GM21526 (cell line): ENCODE measurements around the gene ATP5F1E.

Source experiments
- ATAC-seq: cut with Tn5 transposase; IDR thresholded peaks from one replicate; pipeline ENCODE4 v1.9.1; 2021; ENCODE audit warnings: moderate library complexity; ENCODE audit not compliant: unreplicated experiment, low FRiP score

The ATP5F1E gene

DNA sequence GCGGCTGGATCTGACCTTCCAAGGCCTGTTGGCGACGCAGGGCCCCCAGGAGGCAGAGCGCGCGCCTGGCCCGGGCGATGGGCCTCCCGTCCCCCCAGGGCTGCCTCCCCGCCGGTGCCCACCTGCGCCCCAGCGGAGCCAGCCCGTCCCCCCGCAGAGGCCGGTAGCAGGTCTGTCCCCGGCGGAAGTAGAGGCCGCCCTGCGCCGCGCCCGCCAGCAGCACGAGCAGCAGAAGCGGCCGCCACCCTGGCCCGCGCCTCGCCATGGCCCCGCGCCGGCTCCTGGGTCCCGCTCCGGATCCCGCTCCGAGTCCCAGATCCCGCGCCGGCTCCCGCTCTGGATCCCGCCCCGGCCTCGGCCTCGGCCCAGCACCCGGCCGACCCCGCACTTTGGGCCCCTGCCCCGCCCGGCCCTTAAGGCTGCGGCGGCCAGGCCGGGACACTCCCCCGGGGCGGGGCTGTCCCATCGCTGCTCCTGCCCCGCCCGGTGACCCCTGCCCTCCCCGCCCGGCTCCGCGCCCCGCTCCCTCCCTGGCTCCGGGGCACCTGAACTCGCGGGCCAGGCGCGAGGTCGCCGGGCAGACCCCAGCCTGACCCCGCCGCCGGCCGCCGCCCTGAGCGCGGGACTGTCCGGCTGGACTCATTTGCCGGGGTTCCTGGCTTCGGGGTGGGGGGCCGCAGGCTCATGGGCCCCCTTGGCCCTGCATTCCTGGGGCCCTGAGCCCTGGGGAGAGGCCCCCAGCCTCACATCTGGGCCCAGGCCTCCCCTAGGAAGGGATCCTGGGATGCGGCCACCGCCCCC is 25.1 kb downstream of the ATP5F1E start, which contains the start of gene CTSZ:
TSS of gene CTSZ (minus strand) at position 391 of the 801 bp plus-strand sequence. CDS start at position 265, 126 bp downstream.
- ATAC-seq = no peak

DNA sequence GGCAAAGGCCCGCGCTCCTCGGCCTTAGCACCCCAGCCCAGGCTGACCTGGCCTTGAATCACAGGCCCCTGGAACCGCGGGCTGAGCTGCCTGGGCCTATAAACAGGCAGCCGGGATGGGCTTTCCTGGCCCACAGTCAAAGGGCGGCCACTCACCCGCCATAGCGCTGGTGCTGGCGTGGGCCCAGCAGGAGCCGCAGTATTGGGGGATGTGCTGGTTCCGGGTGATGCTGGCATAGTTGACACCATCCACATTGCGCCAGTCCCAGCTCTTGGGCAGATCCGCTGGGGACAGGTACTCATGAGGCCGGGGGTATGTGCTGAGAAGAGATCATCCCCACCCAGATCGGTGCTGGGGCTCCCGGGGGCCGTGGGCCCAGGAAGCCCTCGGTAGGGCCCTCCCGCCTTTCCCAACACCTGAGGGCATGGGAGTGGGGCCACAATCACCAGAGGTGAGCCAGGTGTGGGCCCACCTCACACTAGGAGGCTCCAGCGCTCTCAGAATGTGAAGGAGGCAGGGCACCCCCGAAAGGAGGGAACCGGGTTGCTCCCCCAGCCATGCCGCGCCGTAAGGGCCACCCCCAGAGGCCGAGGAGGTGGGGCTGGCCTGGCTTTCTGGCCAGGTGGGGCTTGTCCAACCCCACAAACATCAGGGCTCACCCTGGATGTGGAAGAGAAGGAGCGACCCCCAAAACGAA is 25.8 kb downstream of the ATP5F1E start:
- no peak for ATAC-seq

DNA sequence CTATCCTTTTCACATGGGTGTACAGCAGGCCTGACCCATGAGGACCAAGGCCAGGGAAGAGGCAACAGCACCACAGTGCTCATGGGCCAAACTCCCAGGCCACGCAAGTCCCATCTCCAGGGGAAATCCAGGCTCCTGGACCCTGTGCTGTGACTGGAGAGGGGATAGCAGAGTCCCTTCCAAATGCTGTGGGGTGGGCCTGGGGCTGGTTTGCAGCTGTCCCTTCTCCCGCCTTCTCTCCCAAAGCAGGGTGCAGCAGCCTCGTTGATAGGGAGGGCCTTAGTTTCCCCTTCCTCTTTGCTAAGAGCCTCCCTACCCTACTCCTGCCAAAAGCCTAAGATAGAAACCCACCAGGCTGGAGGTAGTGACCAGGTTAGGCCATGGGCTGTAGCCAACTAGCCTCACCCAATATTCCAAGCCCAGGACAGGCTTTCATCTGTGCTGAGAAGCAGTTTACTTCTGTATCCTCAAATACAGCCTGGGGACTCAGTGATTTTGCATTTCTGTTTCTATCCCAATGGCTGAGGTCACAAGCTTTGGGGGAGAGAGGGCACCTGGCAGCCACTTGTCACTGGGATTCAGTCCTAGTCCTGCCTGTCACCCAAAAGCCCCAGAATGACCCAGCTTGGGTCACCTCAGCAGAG is 26.5 kb downstream of the ATP5F1E start:
- no peak for ATAC-seq

- ATAC-seq = peak; percentile 48
These were observed 27.2 kb downstream of the ATP5F1E start for GRCh38 chr20:59004763-59005522.

DNA sequence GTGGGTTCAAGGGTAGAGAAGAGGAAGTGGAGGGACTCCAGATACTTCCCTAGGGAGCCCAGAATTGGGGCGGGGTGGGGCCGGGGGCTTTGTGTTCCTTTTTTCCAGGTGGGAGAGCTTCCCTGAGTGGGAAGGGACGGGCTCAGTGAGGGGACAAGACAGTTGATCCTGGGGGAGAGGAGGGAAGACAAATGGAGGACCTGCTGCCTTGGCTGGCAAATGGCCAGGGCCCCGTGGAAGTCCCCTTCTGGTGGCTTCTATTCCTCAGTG is 27.7 kb downstream of the ATP5F1E start:
- no peak for ATAC-seq

- no peak for ATAC-seq
These were observed 28.2 kb downstream of the ATP5F1E start for GRCh38 chr20:59003836-59004492.

DNA sequence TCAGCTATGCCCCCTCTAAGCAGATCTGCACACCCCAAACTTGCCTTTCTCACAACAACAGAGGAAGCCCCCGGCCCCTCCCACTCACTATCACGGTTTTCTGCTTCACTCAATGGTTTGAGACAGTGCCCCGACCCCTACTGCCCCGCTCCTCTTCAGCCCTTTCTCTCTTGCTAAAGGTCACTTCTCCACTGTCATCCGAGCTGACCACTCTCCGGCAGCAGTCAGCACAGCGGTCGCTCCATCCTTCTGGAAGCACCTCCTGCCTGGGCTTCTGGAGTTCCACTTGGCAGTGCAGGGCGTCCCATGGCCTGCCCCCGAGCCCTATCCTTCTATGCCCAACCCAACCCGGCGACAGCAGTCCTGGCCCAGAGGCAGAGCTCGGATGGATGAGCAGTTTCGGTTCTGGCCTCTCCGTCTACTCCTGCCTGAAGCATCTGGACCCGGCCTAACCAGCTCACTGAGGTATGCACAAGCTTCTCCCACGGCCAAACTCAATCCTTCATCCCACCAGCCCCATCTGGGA is 29.2 kb downstream of the ATP5F1E start:
- ATAC-seq = no peak

DNA sequence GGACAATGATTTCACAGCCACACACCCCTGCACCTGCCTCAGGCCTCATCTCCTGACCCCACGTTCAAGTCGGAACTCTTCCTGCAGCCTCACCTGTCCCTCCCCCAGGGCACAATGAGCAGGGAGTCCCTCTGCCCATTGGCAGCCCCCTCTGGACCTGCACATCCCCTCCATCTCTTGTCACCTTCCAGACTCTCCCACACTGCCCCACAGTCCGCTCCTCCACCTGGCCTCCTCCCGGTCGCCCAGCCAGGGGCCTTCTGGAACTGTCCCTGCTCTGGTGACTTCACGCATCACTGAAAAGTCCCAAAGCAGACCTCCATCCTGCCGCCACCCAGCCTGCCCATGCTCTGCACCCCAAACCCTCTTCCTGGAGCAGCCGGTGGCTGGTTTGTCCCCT is 29.7 kb downstream of the ATP5F1E start:
- ATAC-seq = no peak

DNA sequence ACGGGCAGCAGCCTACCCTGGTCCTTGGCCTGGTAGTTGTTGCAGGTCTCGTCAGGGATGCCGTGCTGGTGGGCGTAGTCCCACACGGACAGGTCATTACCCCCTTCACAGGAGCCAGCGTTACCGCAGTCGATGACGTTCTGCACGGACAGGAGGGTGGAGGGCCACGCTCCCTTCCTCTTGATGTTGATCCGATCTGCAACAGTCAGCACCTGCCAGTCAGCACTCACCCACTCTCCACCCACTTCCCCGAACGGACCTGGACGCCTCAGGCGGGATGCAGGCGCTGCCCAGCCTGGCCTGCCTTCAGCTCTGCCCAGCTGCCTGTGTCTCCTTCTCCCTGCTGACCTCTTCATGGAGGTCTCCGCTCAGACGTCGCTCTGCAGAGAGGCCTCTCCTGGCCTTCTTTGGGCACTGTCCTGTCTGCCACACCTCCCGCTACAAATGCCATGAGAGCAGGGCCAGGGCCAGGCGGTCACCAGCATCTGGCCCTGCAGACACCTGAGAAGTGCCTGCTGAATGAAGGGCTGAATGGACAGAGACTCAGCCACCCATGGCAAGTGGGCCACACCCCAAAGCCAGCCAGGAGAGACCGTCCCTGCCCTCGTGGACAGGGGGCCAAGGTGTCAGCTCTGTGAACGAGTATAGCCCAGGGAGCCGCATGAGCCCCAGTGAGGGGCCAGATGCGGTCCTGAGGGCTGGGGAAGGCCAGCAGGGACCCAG is 30.5 kb downstream of the ATP5F1E start:
- ATAC-seq = no peak

DNA sequence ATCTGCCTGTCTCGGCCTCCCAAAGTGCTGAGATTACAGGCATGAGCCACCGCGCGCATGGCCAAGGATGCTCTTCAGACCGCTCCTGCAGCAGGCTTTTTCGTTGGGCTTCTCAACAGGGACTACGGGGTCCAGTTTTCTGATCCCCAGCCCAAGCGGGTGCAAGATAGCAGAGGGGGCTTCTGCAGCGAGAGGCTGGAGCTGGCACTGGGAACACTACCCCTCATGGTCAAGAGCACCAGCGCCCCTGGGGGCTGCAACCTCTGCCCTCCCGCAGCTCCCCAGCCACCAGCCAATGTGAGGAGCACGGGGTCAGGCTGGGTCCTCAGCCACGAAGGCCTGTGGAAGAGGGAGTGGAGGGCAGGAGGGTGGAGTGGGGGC is 31.1 kb downstream of the ATP5F1E start:
- ATAC-seq = no peak

DNA sequence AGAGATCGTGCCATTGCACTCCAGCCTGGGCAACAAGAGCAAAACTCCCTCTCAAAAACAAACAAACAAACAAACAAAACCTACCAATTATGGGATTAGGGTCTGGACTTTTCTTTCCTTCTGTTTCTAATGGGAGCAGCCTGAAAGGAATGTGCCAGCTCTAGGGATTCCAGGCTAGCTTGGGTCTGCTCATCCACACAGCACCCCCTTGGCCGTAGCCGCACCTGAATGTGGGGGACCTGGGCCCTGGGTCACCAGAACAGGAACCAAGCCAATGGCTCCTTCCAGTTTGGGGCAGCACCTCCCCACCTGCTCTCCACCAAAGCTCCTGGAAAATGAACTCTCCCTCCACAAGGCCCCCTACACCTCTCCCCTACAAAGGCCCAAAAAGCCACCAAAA is 31.8 kb downstream of the ATP5F1E start:
- ATAC-seq = no peak

- ATAC-seq = no peak
These were observed 33.5 kb downstream of the ATP5F1E start for GRCh38 chr20:58998656-58999055.

- no peak for ATAC-seq
These were observed 34.9 kb downstream of the ATP5F1E start for GRCh38 chr20:58997141-58997770.

DNA sequence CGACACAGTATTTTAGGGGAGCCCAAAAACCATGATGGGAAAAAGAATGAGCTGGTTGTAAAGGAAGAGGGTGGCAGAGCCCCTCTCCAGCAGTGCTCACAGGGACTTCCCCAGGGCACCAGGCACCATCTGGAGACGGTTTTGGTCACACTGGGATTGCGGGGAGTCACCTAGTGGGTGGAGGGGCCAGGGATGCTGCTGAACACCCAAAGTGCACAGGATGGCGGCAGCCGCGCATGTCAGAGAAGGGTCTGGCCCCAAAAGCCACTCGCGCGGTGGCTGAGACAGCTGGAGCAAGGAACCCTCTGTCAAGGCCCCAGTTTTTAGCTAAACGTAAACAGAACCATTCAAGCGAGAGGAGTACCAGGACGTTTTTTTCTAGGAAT is 35.9 kb downstream of the ATP5F1E start:
- no peak for ATAC-seq

DNA sequence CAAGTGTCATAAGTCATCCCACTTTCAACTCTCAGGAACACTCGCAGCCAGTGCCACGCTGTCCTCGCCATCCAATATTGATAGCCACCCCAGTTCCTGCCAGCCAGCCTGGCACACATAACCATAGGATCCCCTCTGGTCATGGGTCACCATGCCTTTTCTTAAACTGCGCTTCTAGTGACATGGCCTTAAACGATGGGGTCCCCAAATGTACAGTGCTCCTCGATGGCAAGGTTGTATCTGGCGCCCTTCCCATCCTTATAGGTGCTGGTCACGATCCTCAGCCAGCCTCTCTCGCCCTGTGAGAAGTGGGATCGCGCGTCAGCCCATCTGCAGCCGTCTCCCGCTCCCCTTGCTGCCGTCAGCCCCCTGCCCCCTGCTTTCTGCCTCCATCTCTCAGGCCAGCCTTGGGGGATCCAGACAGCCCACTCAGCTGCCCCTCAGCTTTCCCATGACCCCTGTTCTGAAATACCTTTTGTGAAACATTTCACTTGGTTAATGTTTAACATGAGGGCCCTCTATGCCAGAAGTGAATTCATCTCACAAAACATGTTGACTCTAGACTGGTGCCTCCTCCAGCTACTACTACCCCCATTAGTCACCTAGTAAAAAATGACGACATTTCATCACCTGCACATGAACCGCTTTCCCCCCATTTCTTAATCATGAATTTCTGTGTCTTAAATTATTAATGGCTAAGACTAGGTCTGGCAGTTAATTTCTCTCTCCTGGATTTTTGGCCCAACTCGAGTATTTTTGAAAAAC is 36.5 kb downstream of the ATP5F1E start:
- ATAC-seq = no peak

- no peak for ATAC-seq
These were observed 37.6 kb downstream of the ATP5F1E start for GRCh38 chr20:58994390-58995159.

GRCh38 chr20:58993332-58994248 is 38.5 kb downstream of the ATP5F1E start:
- no peak for ATAC-seq
